Suprapubic skin (tissue), 4 donors: ENCODE results near the gene GFOD1.

Source experiments
- EP300 ChIP-seq: sonication (generic); formaldehyde crosslinking; IDR thresholded peaks from one replicate; pipeline ENCODE4 v1.6.1; 2017; ENCODE audit warnings: antibody characterized with exemption
- POLR2A ChIP-seq, 2 donors: fragments of 450-650 bp; IDR thresholded peaks; one replicate each; pipeline ENCODE4 v1.6.1; 2017; ENCODE audit warnings: antibody characterized with exemption in 2 of 2, mild to moderate bottlenecking in 2 of 2, moderate library complexity in 2 of 2
- POLR2AphosphoS5 ChIP-seq, 3 donors: sonication (generic); formaldehyde crosslinking; IDR thresholded peaks; one replicate each; pipeline ENCODE4 v1.6.1; 2017; ENCODE audit warnings: antibody characterized with exemption in 3 of 3
- TF ChIP-seq, protein P1 (sequence below), 2 donors: fragments of 200-600 bp in 1 of 2; fragments of 450-650 bp in 1 of 2; sonication (generic) in 1 of 2; IDR thresholded peaks; one replicate each; pipeline ENCODE4 v1.5.1; 2016 to 2019; ENCODE audit warnings: antibody characterized with exemption in 2 of 2, mild to moderate bottlenecking in 1 of 2, moderate library complexity in 1 of 2

DNA sequence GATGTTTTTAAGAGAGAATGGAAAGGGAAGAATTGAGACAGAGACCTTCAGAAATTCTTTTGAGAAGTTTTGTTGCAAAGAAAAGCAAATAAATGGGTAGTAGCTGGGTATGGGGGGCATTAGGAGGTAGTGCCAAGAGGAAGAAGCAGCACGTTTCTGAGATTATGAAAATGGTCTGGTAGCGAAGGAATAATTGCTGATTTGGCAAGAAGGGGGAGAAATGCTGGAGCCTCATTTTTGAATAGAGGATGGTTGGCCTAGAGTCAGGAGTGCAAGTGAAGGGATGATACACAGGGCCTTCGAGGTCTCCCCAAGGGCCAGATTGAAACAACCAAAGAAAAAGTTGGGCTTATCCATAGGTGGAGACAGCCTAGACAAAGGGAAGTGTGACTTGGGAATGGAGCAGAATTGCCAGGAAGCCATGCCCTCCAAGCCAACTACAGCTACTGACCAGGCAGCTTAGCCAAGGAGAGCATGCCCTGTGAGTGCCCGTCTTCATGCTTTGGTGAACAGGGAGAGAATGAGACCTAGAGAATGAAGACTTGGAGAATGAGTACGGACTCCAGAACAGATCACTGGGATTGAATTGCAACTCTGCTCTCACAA lies 144.9 kb downstream of the GFOD1 start:
- TF ChIP-seq, protein P1, sequence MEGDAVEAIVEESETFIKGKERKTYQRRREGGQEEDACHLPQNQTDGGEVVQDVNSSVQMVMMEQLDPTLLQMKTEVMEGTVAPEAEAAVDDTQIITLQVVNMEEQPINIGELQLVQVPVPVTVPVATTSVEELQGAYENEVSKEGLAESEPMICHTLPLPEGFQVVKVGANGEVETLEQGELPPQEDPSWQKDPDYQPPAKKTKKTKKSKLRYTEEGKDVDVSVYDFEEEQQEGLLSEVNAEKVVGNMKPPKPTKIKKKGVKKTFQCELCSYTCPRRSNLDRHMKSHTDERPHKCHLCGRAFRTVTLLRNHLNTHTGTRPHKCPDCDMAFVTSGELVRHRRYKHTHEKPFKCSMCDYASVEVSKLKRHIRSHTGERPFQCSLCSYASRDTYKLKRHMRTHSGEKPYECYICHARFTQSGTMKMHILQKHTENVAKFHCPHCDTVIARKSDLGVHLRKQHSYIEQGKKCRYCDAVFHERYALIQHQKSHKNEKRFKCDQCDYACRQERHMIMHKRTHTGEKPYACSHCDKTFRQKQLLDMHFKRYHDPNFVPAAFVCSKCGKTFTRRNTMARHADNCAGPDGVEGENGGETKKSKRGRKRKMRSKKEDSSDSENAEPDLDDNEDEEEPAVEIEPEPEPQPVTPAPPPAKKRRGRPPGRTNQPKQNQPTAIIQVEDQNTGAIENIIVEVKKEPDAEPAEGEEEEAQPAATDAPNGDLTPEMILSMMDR (IDR thresholded peaks at IDR 0.05): no peak
- TF ChIP-seq POLR2A (IDR thresholded peaks at IDR 0.05): no peak
- TF ChIP-seq EP300: no peak
- TF ChIP-seq POLR2AphosphoS5 (IDR thresholded peaks at IDR 0.05): no peak
